Central memory CD4-positive, alpha-beta T cell (primary cell): ENCODE results near the gene ALDOA.
"Not testable (repeated sequence)": the region's sequence is repeated elsewhere in the genome, so short reads cannot be mapped to it uniquely, and the experiment has no call there.

Source experiments
- DNase-seq: peaks from one replicate; pipeline ENCODE4 v3.0.0; 2022
- total RNA-seq, 3 experiments: gene quantifications; one replicate each; lab custom pipeline; 2026; lab: John Stamatoyannopoulos, UW

Gene ALDOA
- 10.9 to 26.2 (median 14.0) reads per million in 3 experiments for total RNA-seq

GRCh38 chr16:30065102-30065942 is at the start of gene ALDOA:
Gene ALDOA, plus strand, starts transcription at chr16:30065760. Its CDS starts 1,138 bp downstream, at chr16:30066898.
- DNase-seq: peak; percentile 93

GRCh38 chr16:30016555-30017276 is 48.8 kb upstream of the ALDOA start:
- DNase-seq: no peak

GRCh38 chr16:30017277-30017656 is 48.3 kb upstream of the ALDOA start:
- no peak for DNase-seq

- not testable (repeated sequence) for DNase-seq
Measured at GRCh38 chr16:30017937-30018336, 47.6 kb upstream of the ALDOA start.

- no peak for DNase-seq
Measured at GRCh38 chr16:30018731-30019158, 46.8 kb upstream of the ALDOA start.

- DNase-seq: no peak
Measured at GRCh38 chr16:30022887-30023286, 42.7 kb upstream of the ALDOA start, which contains the start of gene C16orf92. Gene C16orf92, plus strand, starts transcription at chr16:30023198. Its CDS starts 143 bp downstream, at chr16:30023341.

- DNase-seq: no peak
Measured at GRCh38 chr16:30023586-30023985, 42.0 kb upstream of the ALDOA start.

GRCh38 chr16:30024451-30024850 is 41.1 kb upstream of the ALDOA start:
- DNase-seq: no peak

- no peak for DNase-seq
Measured at GRCh38 chr16:30025156-30025555, 40.4 kb upstream of the ALDOA start.

- no peak for DNase-seq
Measured at GRCh38 chr16:30025574-30025973, 40.0 kb upstream of the ALDOA start.

GRCh38 chr16:30026449-30026848 is 39.1 kb upstream of the ALDOA start:
- no peak for DNase-seq

- DNase-seq: no peak
Measured at GRCh38 chr16:30027588-30028437, 37.7 kb upstream of the ALDOA start.

- DNase-seq: no peak
Measured at GRCh38 chr16:30028438-30029076, 37.0 kb upstream of the ALDOA start.

- no peak for DNase-seq
Measured at GRCh38 chr16:30030011-30030685, 35.4 kb upstream of the ALDOA start.

- DNase-seq: no peak
Measured at GRCh38 chr16:30030841-30031413, 34.6 kb upstream of the ALDOA start, which contains the start of gene TLCD3B. Gene TLCD3B, minus strand, starts transcription at chr16:30031271. Its CDS starts 744 bp downstream, at chr16:30030527.

- DNase-seq: no peak
Measured at GRCh38 chr16:30031477-30031918, 34.1 kb upstream of the ALDOA start.

GRCh38 chr16:30032083-30032819 is 33.3 kb upstream of the ALDOA start:
- peak; percentile 58 for DNase-seq

- DNase-seq: no peak
Measured at GRCh38 chr16:30033270-30033669, 32.3 kb upstream of the ALDOA start.

- DNase-seq: no peak
Measured at GRCh38 chr16:30040221-30040620, 25.3 kb upstream of the ALDOA start.

GRCh38 chr16:30040690-30041089 is 24.9 kb upstream of the ALDOA start:
- DNase-seq: not testable (repeated sequence)
